Measurements from ENCODE around the gene IDH3B.
A peak's percentile ranks its signal among the peaks of the same experiment; 100 is the strongest.

The IDH3B gene

DNA sequence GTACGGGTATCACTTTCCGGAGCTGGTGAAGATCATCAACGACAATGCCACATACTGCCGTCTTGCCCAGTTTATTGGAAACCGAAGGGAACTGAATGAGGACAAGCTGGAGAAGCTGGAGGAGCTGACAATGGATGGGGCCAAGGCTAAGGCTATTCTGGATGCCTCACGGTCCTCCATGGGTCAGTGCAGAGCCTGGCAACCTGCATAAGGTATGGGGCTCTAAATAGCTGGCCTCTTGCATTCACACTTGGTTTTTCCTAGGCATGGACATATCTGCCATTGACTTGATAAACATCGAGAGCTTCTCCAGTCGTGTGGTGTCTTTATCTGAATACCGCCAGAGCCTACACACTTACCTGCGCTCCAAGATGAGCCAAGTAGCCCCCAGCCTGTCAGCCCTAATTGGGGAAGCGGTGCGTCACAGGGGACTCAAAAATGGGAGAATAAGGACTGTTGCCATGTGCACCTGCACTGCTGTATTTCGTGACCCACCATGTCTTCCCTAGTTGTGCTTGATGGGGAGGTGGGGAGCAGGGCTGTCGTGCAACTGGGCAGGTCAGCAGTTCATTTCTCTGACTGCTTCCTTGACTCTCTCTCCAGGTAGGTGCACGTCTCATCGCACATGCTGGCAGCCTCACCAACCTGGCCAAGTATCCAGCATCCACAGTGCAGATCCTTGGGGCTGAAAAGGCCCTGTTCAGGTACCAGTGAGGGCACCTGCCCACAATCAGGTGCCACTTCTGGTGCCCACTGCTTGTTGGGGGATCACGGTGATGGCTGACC is 8.5 kb downstream of the IDH3B start:
- Mint-ChIP-seq H3K4me3 (peak overlapping the region; percentile 91), H3K9me3 (no peaks in the 10 kb centered on the region), H3K4me1 (ENCODE audit: low read depth) (peaks cover 44% of the 10 kb centered on the region), H3K36me3 (ENCODE audit: low read depth) (peaks cover 71% of the 10 kb centered on the region), H3K27me3 (no peaks in the 10 kb centered on the region), H3K27ac (peak overlapping the region; percentile 92)

- Mint-ChIP-seq H3K4me3 (peak overlapping the region; percentile 91), H3K27me3 (no peaks in the 10 kb centered on the region), H3K4me1 (ENCODE audit: low read depth) (peaks cover 51% of the 10 kb centered on the region), H3K27ac (peak overlapping the region; percentile 92), H3K9me3 (no peaks in the 10 kb centered on the region), H3K36me3 (ENCODE audit: low read depth) (peaks cover 66% of the 10 kb centered on the region)
These were observed 9.2 kb downstream of the IDH3B start for GRCh38 chr20:2654831-2655230.

GRCh38 chr20:2654384-2654822 is 9.6 kb downstream of the IDH3B start:
- H3K27me3 Mint-ChIP-seq, result no peaks in the 10 kb centered on the region
- peak overlapping the region; percentile 91 for H3K4me3 Mint-ChIP-seq
- H3K27ac Mint-ChIP-seq, result peak overlapping the region; percentile 92
- H3K36me3 Mint-ChIP-seq (ENCODE audit: low read depth), result peaks cover 66% of the 10 kb centered on the region
- H3K4me1 Mint-ChIP-seq (ENCODE audit: low read depth), result peaks cover 55% of the 10 kb centered on the region
- no peaks in the 10 kb centered on the region for H3K9me3 Mint-ChIP-seq

DNA sequence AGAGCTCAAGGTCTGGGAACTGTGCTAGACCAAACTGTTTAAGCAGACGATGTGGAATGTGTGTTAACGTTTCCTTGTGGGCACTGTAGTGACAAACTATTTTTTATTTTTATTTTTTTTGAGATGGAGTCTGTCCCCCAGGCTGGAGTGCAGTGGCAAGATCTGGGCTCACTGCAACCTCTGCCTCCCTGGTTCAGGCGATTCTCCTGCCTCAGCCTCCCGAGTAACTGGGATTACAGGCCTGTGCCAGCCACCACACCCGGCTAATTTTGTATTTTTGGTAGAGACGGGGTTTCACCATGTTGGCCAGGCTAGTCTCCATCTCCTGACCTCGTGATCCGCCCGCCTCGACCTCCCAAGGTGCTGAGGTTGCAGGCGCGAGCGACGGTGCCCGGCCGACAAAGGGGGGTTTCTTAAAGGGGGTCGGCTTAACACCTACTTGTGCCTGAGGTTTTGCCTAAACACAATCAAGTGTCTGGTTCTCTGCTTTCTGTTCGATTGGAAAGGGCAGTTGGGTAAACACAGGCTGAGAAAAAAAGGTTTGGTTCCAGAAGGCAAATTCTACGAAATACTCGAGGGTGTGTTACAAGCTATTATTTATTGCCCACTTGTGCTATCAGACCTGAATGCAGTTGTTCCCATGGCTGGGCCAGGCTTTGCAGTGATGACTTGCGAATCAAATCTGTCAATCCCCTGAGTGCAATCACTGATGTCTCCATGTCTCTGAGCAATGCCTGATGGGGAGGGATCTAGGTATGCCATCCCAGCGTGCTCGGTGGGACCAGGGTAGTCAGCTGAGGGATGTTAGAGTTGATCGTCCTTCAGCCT is 10.2 kb downstream of the IDH3B start:
- peaks cover 62% of the 10 kb centered on the region for H3K36me3 Mint-ChIP-seq (ENCODE audit: low read depth)
- H3K4me3 Mint-ChIP-seq, result peak overlapping the region; percentile 91
- no peaks in the 10 kb centered on the region for H3K9me3 Mint-ChIP-seq
- peaks cover 55% of the 10 kb centered on the region for H3K4me1 Mint-ChIP-seq (ENCODE audit: low read depth)
- H3K27ac Mint-ChIP-seq, result peak overlapping the region; percentile 92
- no peaks in the 10 kb centered on the region for H3K27me3 Mint-ChIP-seq

GRCh38 chr20:2652724-2653555 is 11.1 kb downstream of the IDH3B start:
- Mint-ChIP-seq H3K36me3 (ENCODE audit: low read depth) (peaks cover 54% of the 10 kb centered on the region), H3K9me3 (no peaks in the 10 kb centered on the region), H3K27ac (peak overlapping the region; percentile 92), H3K4me3 (peak overlapping the region; percentile 91), H3K4me1 (ENCODE audit: low read depth) (peaks cover 52% of the 10 kb centered on the region), H3K27me3 (no peaks in the 10 kb centered on the region)

- H3K27ac Mint-ChIP-seq, result peak within 1 kb of the TSS; percentile 95
- peak within 1 kb of the TSS; percentile 91 for H3K4me3 Mint-ChIP-seq
- no peaks in the 10 kb centered on the region for H3K27me3 Mint-ChIP-seq
- no peaks in the 10 kb centered on the region for H3K9me3 Mint-ChIP-seq
- H3K4me1 Mint-ChIP-seq (ENCODE audit: low read depth), result peaks cover 45% of the 10 kb centered on the region
- H3K36me3 Mint-ChIP-seq (ENCODE audit: low read depth), result peaks cover 45% of the 10 kb centered on the region
These were observed 12.0 kb downstream of the IDH3B start, which contains the start of gene NOP56 for GRCh38 chr20:2651772-2652723. Gene NOP56 (plus strand): TSS chr20:2652632. CDS start chr20:2652661, 29 bp downstream.

- H3K36me3 Mint-ChIP-seq (ENCODE audit: low read depth), result no peaks in the 10 kb centered on the region
- no peaks in the 10 kb centered on the region for H3K9me3 Mint-ChIP-seq
- H3K4me1 Mint-ChIP-seq (ENCODE audit: low read depth), result no peaks in the 10 kb centered on the region
- no peaks in the 10 kb centered on the region for H3K27me3 Mint-ChIP-seq
- no peak overlapping the region for H3K4me3 Mint-ChIP-seq
- no peak overlapping the region for H3K27ac Mint-ChIP-seq
These were observed 20.3 kb downstream of the IDH3B start for GRCh38 chr20:2643708-2644107.

DNA sequence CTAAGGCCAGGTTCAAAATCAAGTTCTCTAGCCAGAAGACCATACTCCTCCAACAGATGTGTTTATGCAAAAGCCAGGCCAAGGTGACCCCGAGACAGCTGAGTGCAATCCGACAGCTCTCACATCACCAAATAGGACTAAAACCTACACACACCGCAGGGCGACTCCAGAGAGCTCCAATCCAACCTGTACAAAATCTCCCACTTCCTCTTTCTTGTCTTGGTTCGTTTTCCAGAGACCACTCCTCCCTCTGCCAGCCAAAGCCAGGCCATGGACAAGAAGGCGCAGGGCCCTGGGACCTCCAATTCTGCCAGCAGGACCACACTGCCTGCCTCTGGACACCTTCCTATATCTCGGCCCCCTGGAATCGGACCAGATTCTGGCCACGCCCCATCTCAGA is 23.1 kb downstream of the IDH3B start:
- Mint-ChIP-seq H3K27ac (no peak overlapping the region), H3K36me3 (ENCODE audit: low read depth) (no peaks in the 10 kb centered on the region), H3K4me3 (no peak overlapping the region), H3K9me3 (no peaks in the 10 kb centered on the region), H3K4me1 (ENCODE audit: low read depth) (no peaks in the 10 kb centered on the region), H3K27me3 (no peaks in the 10 kb centered on the region)

GRCh38 chr20:2640260-2640659 is 23.8 kb downstream of the IDH3B start:
- H3K27ac Mint-ChIP-seq, result no peak overlapping the region
- H3K27me3 Mint-ChIP-seq, result no peaks in the 10 kb centered on the region
- no peaks in the 10 kb centered on the region for H3K36me3 Mint-ChIP-seq (ENCODE audit: low read depth)
- H3K4me3 Mint-ChIP-seq, result no peak overlapping the region
- H3K4me1 Mint-ChIP-seq (ENCODE audit: low read depth), result no peaks in the 10 kb centered on the region
- H3K9me3 Mint-ChIP-seq, result no peaks in the 10 kb centered on the region

- no peak overlapping the region for H3K4me3 Mint-ChIP-seq
- peaks cover 7% of the 10 kb centered on the region for H3K27me3 Mint-ChIP-seq
- no peaks in the 10 kb centered on the region for H3K9me3 Mint-ChIP-seq
- no peaks in the 10 kb centered on the region for H3K36me3 Mint-ChIP-seq (ENCODE audit: low read depth)
- H3K27ac Mint-ChIP-seq, result no peak overlapping the region
- no peaks in the 10 kb centered on the region for H3K4me1 Mint-ChIP-seq (ENCODE audit: low read depth)
These were observed 26.8 kb downstream of the IDH3B start for GRCh38 chr20:2637246-2637645.

- Mint-ChIP-seq H3K27ac (no peak overlapping the region), H3K27me3 (peaks cover 18% of the 10 kb centered on the region), H3K4me1 (ENCODE audit: low read depth) (no peaks in the 10 kb centered on the region), H3K4me3 (no peak overlapping the region), H3K36me3 (ENCODE audit: low read depth) (no peaks in the 10 kb centered on the region), H3K9me3 (peaks cover 3% of the 10 kb centered on the region)
These were observed 30.6 kb downstream of the IDH3B start for GRCh38 chr20:2633381-2633780.

DNA sequence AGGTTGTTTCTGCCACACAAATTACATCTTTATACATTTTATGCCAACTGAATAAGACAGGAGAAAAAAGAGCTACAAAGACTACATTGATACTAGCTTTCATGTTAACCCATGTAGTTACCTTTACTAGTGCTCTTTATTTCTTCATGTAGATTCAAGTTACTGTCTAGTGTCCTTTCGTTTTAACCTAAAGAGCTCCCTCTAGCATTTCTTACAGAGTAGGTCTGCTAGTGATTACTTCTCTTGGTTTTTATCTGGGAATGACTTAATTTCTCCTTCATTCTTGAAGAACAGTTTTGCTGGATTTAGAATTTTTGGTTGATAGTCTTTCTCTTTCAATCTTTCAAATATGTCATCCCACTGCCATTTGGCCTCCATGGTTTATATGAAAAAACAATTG is 32.8 kb downstream of the IDH3B start:
- no peaks in the 10 kb centered on the region for H3K36me3 Mint-ChIP-seq (ENCODE audit: low read depth)
- no peaks in the 10 kb centered on the region for H3K4me1 Mint-ChIP-seq (ENCODE audit: low read depth)
- H3K27ac Mint-ChIP-seq, result no peak overlapping the region
- H3K27me3 Mint-ChIP-seq, result peaks cover 18% of the 10 kb centered on the region
- H3K9me3 Mint-ChIP-seq, result peaks cover 3% of the 10 kb centered on the region
- no peak overlapping the region for H3K4me3 Mint-ChIP-seq

DNA sequence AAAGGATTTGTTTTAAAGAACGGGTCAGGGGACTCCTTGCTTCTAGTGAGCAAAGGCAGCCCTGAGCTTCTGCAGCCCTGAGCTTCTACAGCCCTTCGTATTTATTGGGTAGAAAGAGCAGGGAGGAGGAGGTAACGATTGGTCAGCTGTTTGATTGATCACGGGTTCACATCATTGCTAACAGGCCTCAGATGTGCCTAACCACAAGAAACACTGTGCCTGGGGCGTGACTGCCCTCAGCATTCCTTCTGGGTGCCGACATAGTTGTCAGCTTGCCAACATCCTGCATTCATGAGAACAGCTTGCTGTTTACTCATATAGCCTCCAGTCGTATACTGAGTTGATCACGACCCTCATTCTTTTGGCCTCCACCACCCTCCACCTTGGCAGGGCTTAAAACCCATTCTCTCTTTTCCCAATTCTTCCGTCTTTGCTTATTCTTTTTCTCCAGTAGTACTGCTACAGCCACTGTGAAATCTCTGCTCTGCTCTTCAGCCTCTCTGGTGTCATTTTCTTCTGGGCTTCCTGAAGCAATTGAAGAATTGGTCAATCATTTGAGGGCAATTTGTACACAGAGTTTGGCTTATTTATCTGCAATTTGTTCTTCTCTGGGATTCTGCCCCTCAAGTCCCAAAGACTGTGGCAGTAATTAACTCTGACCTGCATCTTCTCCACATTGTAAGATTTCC is 37.0 kb downstream of the IDH3B start:
- Mint-ChIP-seq H3K36me3 (ENCODE audit: low read depth) (no peaks in the 10 kb centered on the region), H3K27me3 (peaks cover 15% of the 10 kb centered on the region), H3K4me1 (ENCODE audit: low read depth) (no peaks in the 10 kb centered on the region), H3K27ac (no peak overlapping the region), H3K4me3 (no peak overlapping the region), H3K9me3 (peaks cover 3% of the 10 kb centered on the region)

All from stimulated activated naive CD8-positive, alpha-beta T cell treated with anti-CD3 and anti-CD28 coated beads, Interleukin-15, Interleukin-2, amounts not matched to agents 100 ng/mL and 50 ng/mL, for 24 hours (primary cell).